Measurements from ENCODE around the gene SH3PXD2B. TPM values are rescaled to one million over a fixed set of nuclear protein-coding genes. Genes with fewer than 3 reads are reported as not detected.

Gene SH3PXD2B
- total and polyA plus RNA-seq, 2 of the 4 experiments (the other 2 are of a cell fraction): 8.2 to 14.4 TPM

DNA sequence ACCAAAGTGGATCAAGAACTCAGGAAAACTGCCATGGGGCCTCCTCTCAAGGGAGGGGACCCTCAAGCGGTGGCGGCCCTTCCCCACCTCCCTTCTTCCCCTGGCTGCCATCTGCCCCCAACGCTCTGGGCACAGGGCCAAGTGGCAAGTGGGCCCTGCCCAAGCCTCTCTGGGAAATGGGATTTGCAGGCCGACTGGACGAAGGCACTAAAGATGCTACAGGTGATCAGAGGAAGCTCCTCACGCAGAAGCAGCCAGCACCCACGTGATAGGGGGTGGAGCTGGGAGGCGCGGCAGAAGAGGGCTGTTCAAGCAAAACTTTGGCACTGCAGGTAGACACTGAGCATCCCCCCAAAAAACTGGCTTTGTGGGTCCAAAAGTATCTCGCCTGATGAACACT is 118.1 kb downstream of the SH3PXD2B start:
- Histone ChIP-seq H3K56ac (ENCODE audit: extremely low read depth, insufficient read depth, low read length) (no peak overlapping the region), H3K4me3 (ENCODE audit: insufficient read depth, low read depth, low read length) (no peak overlapping the region), H3K4me1 (ENCODE audit: control insufficient read depth, insufficient read depth, low read length) (no peaks in the 10 kb centered on the region), H4K5ac (ENCODE audit: low read depth, low read length) (no peak overlapping the region), H4K91ac (ENCODE audit: insufficient read depth, low read depth, low read length) (no peak overlapping the region), H3K79me1 (ENCODE audit: low read depth in 1 of 2, low read length in 2 of 2) (no peaks in the 10 kb centered on the region), H3K23ac (ENCODE audit: low read depth, low read length) (no peak overlapping the region), H2BK120ac (ENCODE audit: low read depth, low read length) (no peak overlapping the region), H3K4ac (ENCODE audit: low read depth, low read length) (no peak overlapping the region), H3K14ac (replicated peaks; ENCODE audit: low read depth, low read length) (no peak overlapping the region), H3K9me3 (ENCODE audit: control insufficient read depth, insufficient read depth, low read length) (no peaks in the 10 kb centered on the region), H3K9ac (ENCODE audit: low read depth, low read length) (no peak overlapping the region), H2AK5ac (ENCODE audit: low read depth, low read length) (no peak overlapping the region), H3K36me3 (ENCODE audit: control insufficient read depth, insufficient read depth, low read length) (peaks cover 57% of the 10 kb centered on the region), H2BK20ac (ENCODE audit: low read depth, low read length) (no peak overlapping the region), H3K9me1 (ENCODE audit: insufficient read depth, low read length) (no peaks in the 10 kb centered on the region), H4K20me1 (ENCODE audit: insufficient read depth, low read length) (no peaks in the 10 kb centered on the region; the same call in 1 of the 2 replicates), H3K4me2 (ENCODE audit: low read depth, low read length) (no peak overlapping the region), H2AFZ (replicated peaks; ENCODE audit: low read length, poor library complexity) (no peak overlapping the region), H2BK5ac (ENCODE audit: low read depth, low read length, poor library complexity, severe bottlenecking) (no peak overlapping the region), H2AK9ac (replicated peaks; ENCODE audit: low read depth, low read length, poor library complexity) (no peak overlapping the region), H3K18ac (ENCODE audit: low read depth, low read length) (no peak overlapping the region), H4K8ac (ENCODE audit: low read depth in 2 of 2, low read length in 2 of 2) (no peak overlapping the region), H2BK15ac (ENCODE audit: low read depth, low read length) (no peak overlapping the region), H3K27me3 (ENCODE audit: control insufficient read depth, insufficient read depth, low read length) (no peaks in the 10 kb centered on the region), H3K27ac (ENCODE audit: insufficient read depth, low read length) (no peak overlapping the region)
- ATAC-seq (ENCODE audit: low read depth) (no peak), DNase-seq (no peak)
- intact Hi-C loops (cut with micrococcal nuclease) (no loop called here), in situ Hi-C loops (cut with MboI; ENCODE audit: low sequenced_read_pairs) (no loop called here), dilution Hi-C loops (cut with HindIII; ENCODE audit: low sequenced_read_pairs, unreplicated experiment) (no loop called here)
- WGBS, 2 experiments (ENCODE audit: extremely low coverage in 2 of 2, insufficient read length in 1 of 2): 90% methylated on average over 2 of the region's 10 CpGs; no CpG with 5 or more reads in 1 of the 2 experiments
- TF ChIP-seq, protein P1, sequence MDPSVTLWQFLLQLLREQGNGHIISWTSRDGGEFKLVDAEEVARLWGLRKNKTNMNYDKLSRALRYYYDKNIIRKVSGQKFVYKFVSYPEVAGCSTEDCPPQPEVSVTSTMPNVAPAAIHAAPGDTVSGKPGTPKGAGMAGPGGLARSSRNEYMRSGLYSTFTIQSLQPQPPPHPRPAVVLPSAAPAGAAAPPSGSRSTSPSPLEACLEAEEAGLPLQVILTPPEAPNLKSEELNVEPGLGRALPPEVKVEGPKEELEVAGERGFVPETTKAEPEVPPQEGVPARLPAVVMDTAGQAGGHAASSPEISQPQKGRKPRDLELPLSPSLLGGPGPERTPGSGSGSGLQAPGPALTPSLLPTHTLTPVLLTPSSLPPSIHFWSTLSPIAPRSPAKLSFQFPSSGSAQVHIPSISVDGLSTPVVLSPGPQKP (IDR thresholded peaks at IDR 0.05; ENCODE audit: borderline replicate concordance, low read depth, low read length): no peak
- no peak for TF ChIP-seq BHLHE40 (IDR thresholded peaks at IDR 0.05; ENCODE audit: low read depth, low read length)
- TF ChIP-seq RCOR1 (IDR thresholded peaks at IDR 0.05; ENCODE audit: insufficient replicate concordance, low read length): no peak
- TF ChIP-seq RFX5 (IDR thresholded peaks at IDR 0.05; ENCODE audit: low read depth, low read length): no peak
- no peak for TF ChIP-seq CEBPB (IDR thresholded peaks at IDR 0.05; ENCODE audit: low read depth, low read length)
- TF ChIP-seq, protein P2, sequence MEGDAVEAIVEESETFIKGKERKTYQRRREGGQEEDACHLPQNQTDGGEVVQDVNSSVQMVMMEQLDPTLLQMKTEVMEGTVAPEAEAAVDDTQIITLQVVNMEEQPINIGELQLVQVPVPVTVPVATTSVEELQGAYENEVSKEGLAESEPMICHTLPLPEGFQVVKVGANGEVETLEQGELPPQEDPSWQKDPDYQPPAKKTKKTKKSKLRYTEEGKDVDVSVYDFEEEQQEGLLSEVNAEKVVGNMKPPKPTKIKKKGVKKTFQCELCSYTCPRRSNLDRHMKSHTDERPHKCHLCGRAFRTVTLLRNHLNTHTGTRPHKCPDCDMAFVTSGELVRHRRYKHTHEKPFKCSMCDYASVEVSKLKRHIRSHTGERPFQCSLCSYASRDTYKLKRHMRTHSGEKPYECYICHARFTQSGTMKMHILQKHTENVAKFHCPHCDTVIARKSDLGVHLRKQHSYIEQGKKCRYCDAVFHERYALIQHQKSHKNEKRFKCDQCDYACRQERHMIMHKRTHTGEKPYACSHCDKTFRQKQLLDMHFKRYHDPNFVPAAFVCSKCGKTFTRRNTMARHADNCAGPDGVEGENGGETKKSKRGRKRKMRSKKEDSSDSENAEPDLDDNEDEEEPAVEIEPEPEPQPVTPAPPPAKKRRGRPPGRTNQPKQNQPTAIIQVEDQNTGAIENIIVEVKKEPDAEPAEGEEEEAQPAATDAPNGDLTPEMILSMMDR (conservative IDR thresholded peaks at IDR 0.05; ENCODE audit: low read depth, low read length): no peak
- TF ChIP-seq MXI1 (IDR thresholded peaks at IDR 0.05; ENCODE audit: borderline replicate concordance, low read depth, low read length): no peak
- TF ChIP-seq SMC3 (IDR thresholded peaks at IDR 0.05; ENCODE audit: low read depth, low read length): no peak
- POLR2A ChIA-PET (ENCODE audit: unreplicated experiment): no interaction called here
- CTCF ChIA-PET: no interaction called here
- no TSS peak for BruUV-seq (replicated peaks)

Measured in IMR-90 (cell line).